WI38 (cell line): ENCODE results near the gene HBP1.

Experiments used
- H3K4me3 ChIP-seq: 2 replicates; pipeline ENCODE4 v1.5.1; 2011; ENCODE audit warnings: low read depth, mild to moderate bottlenecking, control low read depth, low read length
- CTCF ChIP-seq: IDR thresholded peaks from 2 replicates; pipeline ENCODE4 v1.5.1; 2012; ENCODE audit warnings: low read depth, mild to moderate bottlenecking, control low read depth, low read length

The HBP1 gene

GRCh38 chr7:107158028-107158427, 10.8 kb upstream of the HBP1 start:
- no peak overlapping the region for H3K4me3 ChIP-seq
- TF ChIP-seq CTCF: no peak

DNA sequence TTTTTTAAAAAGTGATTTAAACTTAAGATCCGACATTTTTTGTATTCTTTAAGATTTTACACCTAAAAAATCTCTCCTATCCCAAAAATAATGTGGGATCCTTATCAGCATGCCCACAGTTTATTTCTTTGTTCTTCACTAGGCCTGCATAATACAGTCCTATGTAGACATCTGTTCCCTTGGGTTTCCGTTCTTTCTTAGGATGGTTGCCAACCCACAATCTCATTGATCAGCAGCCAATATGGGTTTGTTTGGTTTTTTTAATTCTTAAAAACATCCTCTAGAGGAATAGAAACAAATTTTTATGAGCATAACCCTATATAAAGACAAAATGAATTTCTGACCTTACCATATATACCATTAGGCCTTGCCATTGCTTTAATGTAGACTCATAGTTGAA, 8.4 kb upstream of the HBP1 start:
- no peak overlapping the region for H3K4me3 ChIP-seq
- no peak for TF ChIP-seq CTCF

- H3K4me3 ChIP-seq: no peak overlapping the region
- no peak for TF ChIP-seq CTCF
These were observed 7.4 kb upstream of the HBP1 start for GRCh38 chr7:107161415-107161814.

- H3K4me3 ChIP-seq: no peak overlapping the region
- TF ChIP-seq CTCF: no peak
These were observed 6.3 kb upstream of the HBP1 start for GRCh38 chr7:107162475-107162874.

DNA sequence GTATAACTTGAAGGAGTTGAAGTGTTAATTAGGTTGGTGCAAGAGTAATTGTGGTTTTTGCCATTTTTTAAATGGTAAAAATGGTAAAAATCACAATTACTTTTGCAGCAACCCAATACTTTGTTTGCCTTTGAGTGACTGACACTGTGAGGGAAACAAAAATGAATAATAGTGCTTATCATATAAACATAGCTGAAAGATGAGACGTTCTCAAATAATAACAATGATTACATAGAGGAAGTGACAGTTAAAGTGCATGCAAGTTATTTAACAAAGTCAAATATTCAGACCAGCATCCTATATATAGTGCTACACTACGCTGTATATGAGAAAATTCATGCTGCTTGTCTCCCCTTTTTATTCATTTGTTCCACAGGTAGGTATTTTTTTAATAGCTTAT, 4.7 kb upstream of the HBP1 start:
- TF ChIP-seq CTCF: no peak

GRCh38 chr7:107165341-107165740, 3.5 kb upstream of the HBP1 start:
- H3K4me3 ChIP-seq: no peak overlapping the region
- TF ChIP-seq CTCF: no peak

More for the DNA sequence above, 4.7 kb upstream of the HBP1 start:
- no peak overlapping the region for H3K4me3 ChIP-seq

- TF ChIP-seq CTCF: no peak
- peak overlapping the region; percentile 71 for H3K4me3 ChIP-seq
These were observed 1.9 kb upstream of the HBP1 start for GRCh38 chr7:107166736-107167426.
